Right hindlimb (tissue), 1 donor: ENCODE data around the gene NR2F2.
A peak's percentile ranks its signal among the peaks of the same experiment; 100 is the strongest.

Source experiments
- DNase-seq: peaks from one replicate; pipeline ENCODE4 v3.0.0-alpha.2; 2018

NR2F2 gene

DNA sequence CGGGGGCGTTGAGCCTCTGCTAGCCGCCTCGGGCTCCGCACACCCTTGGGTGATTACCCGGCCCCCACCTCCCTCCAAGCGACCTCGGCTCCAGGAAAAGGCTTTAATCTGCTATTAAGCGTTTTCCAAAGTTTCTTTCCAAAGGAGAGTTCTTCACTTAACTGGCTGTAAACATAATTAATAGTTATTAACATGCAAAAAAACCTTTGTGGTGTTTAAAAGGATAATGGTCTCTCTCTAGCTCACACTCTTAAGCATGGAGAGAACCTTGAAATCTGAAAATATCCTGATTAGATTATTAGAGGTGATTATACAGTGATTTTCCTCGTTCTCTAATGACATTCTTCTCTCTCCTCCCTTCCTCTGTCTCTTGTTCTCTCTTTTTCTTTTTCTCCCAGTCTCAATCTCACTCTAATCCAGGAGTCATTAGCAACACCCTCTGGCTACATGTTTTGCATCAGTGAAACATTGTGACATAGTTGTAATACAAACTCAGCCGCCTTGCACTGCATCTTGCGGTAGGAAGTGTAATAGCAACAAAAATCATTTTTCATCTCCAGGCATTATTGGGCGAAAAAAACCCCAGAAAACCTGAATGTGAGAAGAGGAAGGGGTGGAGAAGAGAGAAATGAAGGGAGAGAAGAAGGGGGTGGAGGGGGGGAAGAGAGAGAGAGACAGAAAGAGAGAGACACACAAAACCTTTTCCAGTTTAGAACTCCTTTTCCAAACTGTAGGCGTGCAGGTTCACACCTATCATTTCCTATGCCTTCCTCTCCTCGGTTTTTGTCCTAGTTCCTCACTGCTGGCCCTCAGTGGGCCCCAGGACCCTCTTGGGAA is 24.4 kb downstream of the NR2F2 start:
- DNase-seq, result no peak

DNA sequence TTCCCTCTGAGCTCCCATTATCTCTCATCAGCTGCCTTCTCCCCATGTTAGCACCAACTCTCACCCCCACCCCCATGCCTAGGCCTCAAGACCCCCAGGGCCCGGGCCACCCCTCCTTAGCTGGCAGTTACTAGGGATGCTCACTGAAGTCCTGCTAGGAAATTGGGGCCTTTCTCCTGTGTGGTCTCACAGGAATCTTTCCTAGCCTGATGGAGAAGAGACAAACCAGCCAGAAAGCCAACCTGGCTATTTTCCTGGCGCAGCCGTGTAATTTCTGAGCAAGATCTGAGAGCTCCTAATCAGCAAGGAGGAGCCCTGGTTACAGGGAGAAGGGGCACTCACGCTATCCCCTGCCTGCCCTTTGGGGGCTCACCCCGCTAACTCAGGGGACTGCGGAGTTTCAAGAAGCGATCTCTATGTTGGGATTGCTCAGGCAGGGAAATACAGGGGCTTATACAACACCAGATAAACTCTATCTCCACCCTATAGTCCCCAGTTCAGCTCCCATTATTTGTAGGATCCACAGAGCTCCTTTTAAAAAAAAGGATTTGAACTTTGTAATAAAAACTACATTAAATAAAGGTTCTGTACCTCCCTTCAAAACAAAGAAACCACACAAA is 25.2 kb downstream of the NR2F2 start:
- DNase-seq, result peak; percentile 21

DNA sequence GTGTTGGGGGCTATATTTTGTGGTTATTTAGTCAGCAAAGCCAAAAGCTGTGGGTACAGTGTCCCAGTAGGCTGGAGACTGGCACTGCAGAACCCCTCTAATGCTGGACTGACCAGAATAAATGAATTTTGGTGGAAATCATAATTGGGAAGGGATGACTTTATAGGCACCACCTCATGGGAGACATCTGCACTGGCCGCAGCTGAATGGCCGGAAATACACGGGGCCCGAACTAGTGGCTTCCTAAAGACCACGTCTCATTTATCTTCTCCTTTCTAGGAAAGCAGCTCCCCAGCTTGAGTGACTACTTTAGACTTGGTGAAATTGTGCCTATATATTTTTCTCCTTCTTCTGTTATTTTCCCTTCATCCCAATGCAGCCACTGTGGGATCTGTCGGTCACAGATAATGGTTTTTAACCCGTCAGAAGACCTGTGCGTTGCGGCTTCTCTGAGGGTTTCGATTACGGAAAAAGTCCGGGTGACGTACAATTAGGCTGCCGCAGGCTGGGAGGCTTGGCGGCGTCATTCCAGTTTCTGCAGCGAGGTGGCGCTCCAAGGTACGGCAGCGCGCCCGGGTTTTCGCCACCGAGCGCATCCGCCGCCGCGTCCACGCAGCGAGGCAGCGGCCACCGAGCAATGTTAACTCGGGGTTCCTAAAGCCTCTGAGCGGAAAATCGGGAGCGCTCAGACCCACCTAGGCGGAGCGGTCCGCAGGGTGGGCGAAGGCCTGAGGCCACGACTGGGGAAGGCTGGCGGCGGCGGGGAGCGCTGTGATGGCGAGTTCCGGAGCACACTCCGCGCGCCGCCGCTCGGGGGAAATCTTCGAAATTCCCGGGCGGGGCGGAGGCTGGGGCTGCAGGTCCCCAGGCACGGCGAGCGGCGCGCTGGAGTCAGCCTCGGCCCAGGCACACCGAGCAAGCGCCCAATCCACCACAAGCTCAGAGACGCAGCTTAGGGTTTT is 26.3 kb downstream of the NR2F2 start:
- DNase-seq, result peak; percentile 89

DNA sequence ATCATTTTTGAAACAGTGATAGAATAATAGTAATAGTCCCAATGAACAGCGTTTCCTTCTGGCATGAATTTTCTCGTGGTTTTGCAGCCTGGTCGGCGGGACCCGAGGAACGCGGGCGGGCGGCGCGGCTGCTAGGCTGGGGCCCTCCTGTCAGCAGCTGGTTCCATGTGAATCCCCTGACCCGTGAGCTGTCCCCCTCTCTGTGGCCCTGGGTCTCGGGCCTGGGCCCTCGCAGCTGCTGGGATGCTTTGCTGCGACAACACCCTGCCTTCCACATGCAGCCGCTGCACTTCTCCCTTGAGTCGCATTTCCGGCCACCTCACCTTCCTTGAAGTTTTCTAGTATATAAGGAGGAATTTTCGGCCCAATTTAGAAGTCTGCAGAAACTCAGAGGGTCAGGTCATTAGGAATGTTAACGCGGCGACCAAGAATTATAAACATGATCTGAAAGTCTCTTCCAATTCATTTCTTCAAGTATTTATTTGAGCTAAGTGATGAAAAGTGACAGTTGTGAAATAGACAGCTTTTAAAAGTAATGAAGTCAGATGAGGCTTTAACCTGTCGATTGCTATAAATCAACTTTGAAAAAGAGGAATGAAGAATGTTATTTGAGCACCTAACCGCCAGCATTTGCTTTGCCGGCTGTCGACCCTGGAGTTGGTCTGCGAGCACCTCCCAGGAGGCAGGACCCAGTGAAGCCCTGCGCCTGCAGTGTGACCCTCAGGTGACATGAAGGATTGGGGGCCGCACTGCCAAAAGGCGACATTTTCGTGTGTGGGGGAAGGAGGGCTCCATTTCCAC is 27.7 kb downstream of the NR2F2 start:
- peak; percentile 20 for DNase-seq

DNA sequence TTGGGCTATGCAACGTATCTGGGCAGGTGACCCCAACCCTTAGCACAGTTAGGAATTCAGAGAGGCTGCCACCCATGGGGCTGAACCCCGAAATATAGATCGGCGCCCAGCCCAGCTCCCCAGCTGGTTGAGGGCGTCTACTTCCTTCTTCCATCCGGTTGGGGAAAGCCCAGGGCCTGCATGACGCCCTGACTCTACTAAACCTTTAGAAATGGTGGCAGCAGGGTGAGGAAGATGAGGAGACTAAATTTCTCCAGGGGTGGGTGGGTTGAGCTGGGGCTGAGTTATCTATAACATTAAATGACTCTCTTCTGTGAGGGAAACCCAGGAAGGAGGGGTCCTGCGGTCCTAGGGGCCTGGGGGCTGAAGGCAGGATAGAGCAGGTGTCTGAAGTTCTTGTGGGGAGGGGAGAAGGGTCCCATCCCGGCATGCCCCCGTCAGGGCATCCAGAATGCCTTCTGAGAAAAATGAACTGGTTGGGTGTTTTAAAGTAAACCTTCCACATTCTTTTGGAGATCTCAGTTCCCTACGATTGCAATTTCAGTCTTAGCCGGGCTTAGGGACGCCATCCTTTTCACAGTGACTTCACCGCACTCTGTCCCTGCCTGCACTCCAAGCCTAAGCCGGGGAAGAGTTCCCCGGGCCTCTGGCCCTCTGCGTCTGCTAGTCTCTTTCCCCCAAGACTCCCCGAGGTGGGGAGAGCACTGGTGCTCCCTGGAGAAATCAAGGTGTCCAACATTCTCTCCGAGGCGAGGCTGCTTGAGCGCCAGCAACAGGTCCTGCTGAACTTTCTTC is 28.5 kb downstream of the NR2F2 start:
- DNase-seq, result no peak

DNA sequence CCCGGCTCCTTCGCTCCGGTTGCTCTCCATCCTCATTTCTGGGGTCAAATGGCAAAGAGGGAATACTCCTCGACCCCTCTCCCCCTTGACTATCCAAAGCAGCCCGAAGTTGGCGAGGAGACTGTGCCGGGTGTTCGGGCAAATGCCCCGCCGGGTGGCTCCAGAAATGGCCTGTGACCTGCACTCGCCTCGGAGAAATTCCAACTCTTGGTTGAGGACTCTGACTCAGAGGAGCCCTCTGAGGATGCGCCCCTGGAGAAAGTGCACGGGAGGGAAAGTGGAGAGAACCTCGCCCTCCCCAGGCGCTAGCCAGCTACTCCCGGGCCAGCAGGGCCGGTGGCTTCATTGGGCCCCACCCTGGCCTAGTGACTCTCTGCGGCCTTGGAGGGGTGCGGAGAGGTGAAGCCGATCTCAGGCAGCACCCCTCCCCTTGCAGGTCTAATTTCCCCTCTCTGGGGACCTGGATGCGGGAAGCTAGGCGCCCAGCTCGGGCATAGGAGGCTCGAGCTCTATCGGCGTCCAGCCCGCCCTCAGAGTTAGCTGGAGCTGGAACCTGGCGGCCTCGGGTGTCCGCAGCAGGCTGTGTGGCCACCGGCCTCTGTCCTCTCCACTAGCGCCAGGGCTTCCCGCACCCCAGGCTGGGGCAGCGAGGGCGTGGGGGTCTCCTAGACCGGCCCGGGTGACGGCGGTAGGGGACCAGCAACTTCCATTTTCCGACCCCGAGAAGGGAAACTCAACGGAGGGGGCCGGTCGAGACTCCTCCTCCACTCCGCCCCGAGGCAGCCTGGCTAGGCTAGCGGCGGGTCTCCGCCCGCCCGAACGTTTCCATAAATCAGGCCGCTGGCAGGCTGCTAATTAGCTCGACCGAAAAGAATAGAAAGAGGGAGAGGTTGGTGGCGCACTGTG is 29.4 kb downstream of the NR2F2 start:
- peak; percentile 50 for DNase-seq

DNA sequence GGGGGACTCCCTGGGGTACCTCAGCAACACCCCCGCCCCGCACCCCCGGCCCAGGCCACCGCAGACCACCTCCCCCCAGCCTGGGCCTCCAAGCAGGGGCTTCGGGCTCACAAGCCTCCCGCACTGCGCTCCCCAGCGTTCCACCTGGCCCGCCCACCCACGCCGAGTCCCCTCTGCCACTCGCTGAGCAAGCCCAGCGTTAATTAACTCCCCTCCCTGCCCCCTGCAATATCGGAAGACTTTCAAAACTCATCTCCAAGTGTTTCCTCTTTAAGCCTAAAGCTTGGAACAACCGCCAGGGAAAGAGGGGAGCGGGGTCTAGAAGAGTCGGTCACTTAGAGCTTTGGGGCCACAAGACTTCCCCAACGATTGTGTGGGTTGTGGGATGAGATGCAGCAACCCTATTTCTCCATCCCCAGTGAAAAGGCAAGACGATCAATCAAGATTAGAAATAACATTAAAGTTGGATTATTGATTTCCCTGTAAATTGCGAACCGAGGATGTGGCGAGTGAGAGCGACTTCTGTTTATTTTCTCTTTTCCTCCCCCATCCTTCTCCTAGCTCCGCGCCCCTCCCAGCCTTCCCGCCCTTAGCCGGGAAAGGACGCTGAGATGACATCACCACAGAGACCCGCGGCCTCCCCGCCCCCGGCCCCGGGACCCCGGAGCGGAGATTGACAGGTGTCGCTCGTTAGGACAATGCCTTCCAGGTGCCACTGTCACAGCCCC is 30.2 kb downstream of the NR2F2 start:
- DNase-seq, result peak; percentile 48

DNA sequence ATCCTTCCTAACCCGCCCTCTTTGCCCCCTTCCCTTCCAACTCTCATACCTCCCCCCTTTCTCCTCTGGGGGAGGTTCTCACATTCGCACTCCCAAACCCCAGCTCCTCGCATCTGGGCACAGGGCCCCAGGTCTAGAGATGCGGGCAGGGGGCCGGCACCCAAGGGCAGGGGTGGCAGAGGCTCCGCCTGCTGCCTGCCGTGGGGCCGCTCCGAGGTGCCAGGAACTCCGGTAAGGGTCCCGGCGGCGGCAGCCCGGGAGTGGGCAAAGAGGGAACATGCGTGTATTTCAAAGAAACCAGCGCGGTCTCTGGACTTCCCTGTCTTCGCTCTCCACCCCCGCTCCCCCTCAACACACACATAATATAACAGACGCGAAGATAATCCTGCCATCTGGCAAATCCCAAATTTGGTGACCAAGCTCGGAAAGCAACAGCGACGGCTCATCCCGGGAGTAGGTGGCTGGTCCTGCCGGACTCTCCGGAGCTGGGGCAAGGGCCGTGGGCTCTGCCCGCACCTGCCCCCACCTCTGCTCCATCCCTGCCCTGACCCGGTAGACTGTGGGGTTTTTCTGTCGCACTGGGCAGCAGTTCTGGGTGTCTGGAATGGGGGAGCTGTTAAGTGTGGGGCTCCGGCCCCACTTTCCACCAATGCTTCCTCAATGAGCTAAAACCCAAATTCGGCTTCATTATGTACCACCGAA is 31.0 kb downstream of the NR2F2 start:
- peak; percentile 26 for DNase-seq

DNA sequence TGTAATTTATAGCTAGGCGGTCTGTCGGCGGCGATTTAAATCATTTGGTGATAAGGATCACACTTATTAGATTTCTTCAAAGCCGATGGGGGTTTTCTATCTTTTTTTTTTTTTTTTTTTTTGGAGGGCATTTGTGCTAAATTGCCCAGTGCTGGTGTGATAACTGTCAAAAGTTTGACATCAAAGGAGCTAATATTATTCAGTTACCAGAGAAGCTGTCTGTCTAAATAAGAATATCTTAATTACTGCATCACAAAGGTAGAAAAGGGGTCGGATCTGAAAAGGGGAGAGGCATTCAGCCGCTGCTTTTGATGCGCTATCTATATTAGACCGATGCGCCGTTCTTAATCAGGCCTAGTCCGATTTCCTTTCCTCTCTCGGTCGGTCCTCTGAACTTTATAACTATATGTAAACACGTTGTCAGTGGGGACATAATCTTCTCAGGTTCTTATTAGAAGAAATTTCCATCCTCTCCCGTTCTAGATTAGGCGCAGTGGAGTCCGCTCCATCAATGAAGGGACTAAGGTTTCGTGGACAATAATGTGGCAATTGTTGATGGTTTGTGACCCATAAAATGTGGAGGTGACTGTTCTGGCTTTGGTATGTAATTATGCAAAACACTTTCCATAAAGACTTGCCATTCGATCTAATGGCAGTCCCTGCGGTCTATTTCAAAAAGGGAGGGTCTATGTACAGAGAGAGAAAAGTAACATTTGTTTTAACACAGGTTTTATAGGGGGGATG is 31.7 kb downstream of the NR2F2 start:
- DNase-seq, result no peak

DNA sequence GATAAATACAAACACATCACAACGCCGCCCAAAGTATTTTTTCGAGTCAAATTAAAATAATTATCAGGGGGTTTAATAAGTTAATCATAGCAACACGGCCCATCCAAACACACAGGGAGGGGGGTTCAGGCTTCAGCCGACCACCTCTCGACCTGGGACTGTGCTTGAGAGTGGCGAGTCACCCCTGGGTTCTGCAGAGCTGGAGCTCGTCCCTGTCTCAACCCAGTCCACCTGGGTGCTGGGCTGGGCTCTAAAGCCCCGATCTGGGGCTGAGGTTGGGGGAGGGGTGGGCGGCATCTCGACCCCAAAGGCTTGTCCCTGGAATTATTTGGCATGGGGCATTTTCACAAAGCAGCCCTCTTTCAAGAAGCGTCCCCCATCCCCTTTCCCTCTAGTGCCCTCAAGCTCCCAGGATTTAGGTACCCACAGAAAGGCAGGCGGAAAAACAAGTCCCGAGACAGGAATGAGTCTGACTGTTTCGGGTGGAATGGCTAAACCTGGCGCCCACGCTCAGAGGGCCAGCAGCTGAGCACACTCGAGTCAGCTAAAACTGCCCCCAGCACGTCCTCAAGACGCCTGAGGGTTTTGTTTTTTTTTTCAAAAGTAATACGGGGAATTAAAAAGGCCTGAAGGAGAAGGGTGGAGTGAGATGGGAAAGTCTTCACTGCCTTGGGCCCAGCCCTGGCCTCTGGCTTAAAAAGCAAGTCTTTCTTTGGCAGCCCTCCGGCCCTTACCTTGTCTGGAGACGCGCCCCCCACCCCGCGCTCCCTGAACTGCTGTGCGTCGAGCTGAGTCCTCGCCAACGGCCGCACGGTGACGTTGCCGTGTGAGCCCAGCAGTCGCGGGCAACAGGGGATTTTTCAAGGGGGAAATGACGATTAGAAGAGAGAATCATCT is 32.5 kb downstream of the NR2F2 start:
- no peak for DNase-seq

DNA sequence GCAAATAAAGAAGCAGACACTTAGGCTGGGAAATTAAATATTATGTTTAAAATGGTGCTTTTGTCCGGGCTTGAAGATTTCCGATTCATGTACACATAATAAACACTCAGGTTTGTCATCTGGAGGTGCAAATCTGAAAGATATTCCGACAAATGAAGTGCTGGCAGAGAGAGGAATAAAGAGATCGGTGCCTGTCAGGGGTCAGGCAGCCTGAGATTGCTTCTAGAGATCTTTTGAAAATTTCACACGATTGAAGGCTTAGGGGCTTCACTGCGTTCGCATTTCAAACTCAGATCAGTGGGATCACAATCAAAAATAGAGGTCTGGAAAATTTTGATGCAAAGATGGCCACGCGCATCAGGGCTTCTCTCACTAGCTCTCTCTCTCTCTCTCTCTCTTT is 33.2 kb downstream of the NR2F2 start:
- DNase-seq, result no peak

DNA sequence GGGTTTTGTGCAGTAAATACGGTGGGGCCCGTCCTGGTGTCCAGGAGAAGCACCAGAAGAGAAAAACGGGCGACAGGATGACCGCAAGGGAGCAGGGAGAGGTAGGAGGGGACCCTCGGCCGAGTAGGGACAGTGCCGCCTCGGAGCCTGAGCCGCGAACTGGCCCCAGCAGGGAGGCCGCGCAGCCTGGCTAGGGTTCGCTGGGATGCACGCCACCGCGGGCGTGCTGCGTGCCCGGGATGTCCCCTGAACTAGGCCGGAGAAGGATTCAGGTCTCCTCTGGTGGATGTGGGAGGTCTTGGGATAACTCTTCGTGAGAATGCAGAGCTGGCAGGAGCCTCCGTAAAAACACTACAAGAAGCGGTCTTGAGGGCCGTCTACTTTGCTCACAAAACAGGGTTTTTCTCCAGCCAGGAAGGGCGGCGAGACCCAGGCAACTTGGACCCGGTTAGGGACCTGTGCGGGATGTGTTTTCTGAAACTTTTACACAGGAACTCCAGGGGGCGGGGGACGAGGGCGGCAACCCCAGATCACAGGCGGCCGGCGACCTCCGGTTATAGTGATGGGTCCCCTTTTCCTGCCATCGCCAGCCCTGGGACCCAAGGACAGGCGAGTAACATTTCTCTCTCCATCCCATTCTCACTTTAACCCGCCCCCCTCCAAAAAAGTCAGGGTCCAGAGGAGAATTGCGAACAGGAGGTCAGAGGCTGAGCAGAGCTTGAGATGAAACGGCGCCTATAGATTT is 35.5 kb downstream of the NR2F2 start:
- peak; percentile 23 for DNase-seq

DNA sequence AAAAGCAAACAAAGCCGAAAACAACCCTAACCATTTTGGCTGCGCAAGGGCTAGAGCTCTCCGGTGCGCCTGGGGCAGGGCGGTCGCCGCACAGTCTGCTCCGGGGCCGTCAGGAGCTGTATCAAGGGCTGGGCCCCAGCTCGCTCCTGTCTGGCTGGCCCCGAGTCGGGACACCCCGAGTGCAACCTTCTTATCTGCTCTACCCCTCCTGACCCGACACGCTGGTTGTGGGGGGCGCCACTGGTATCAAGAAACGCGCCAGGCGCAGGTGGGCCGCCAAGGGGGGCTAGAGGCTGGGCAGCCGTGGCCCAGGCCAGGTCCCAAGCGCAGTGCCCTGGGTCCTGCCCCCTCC is 36.0 kb downstream of the NR2F2 start:
- DNase-seq, result no peak

DNA sequence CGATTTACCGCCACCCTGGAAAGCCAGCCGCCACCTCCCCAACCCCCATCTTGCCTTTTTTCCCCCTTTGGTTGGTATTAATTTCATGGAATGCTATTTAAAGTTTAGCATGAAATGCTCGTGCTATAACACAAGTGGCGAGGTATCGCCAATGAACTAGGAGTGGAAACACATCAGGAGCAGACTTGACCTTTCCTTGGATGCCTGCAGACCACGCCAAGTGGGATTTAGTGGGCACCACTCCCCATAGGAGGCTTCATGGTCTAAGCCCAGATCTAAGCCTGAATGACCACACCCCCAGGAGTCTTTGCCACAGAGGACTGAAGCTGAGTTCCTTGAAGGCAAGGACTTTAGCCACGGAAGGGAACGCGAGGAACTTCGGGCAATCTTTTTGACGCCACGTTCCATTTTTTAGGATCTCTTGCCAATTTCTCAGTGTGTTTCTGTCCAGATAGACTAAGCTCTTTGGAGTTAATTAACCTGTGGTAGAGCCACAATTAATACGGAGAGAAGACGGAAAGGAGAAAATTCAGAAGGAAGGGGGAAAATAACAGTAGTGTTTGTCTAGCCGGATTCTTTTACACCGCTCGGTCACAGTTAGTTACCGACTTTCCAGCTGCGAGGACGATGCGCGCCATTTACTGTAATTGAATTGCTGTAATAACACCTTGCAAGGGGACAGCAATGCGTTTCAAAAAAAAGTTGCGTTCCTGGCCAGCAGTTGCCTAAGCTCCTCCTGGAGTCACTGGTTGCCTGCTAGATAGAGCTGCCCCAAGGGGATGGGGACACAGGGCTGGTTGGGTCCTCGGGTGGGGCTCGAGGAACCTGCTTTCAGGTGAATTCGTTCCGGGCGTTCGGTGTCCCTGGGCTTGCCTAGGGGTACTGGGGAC is 37.1 kb downstream of the NR2F2 start:
- DNase-seq, result no peak

DNA sequence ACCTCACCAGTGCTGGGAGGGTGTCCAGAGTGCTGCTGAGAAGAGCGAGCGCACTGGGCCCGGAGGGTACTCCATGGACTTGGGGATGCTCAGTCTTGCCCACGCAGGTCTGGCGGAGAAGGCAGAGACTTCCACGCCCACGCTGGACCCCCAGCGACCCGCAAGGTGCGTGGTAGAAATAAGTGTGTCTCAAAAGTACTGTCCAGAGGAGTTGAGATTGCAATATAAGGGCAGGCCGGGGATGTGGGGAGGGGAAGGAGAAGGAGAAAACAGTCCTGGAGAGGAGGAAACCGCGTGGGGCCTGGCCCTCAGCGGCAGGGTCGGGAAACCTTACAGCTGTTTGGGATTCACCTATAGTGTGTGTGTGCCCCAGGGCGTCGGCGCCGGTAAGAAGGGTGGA is 38.9 kb downstream of the NR2F2 start:
- no peak for DNase-seq
